ENCODE data around the gene CD33.

The CD33 gene

GRCh38 chr19:51258165-51259160 lies 33.6 kb downstream of the CD33 start:
- DNase-seq (ENCODE audit: low spot score) = no peak

- DNase-seq (ENCODE audit: low spot score) = no peak
Measured at GRCh38 chr19:51259348-51260245, 34.7 kb downstream of the CD33 start.

- DNase-seq (ENCODE audit: low spot score) = no peak
Measured at GRCh38 chr19:51263808-51264207, 38.9 kb downstream of the CD33 start.

GRCh38 chr19:51271067-51271466 lies 46.2 kb downstream of the CD33 start:
- DNase-seq (ENCODE audit: low spot score) = no peak

- DNase-seq (ENCODE audit: low spot score) = no peak
Measured at GRCh38 chr19:51272183-51272810, 47.4 kb downstream of the CD33 start.

GRCh38 chr19:51274049-51274770 lies 49.3 kb downstream of the CD33 start:
- DNase-seq (ENCODE audit: low spot score) = no peak

- DNase-seq (ENCODE audit: low spot score) = no peak
Measured at GRCh38 chr19:51277112-51277511, 52.2 kb downstream of the CD33 start.

GRCh38 chr19:51282335-51282734 lies 57.5 kb downstream of the CD33 start:
- no peak for DNase-seq (ENCODE audit: low spot score)

- DNase-seq (ENCODE audit: low spot score) = no peak
Measured at GRCh38 chr19:51285682-51286081, 60.8 kb downstream of the CD33 start.

Small RNAs within 50 kb of the gene (small RNA-seq; reads per million reads assigned to genes)
- gene MIR8074 = 0 reads per million in 2 experiments

Data from SK-N-DZ (cell line).